Upper lobe of left lung (tissue), 6 donors: ENCODE results near the gene MMP3. TPM values are rescaled to one million over a fixed set of nuclear protein-coding genes. Genes with fewer than 3 reads are reported as not detected.

Experiments used
- ATAC-seq, 2 donors: fragments of 200-7000 bp; cut with Tn5 transposase; one replicate each; pipeline ENCODE4 v1.9.1; 2022; ENCODE audit warnings: mild to moderate bottlenecking in 2 of 2, moderate library complexity in 2 of 2; ENCODE audit not compliant: low FRiP score in 2 of 2
- DNase-seq, 2 donors: peaks; one replicate each; pipeline ENCODE4 v3.0.0-alpha.2; 2019 to 2020
- H3K27ac ChIP-seq, 4 donors: fragments of 200-600 bp; sonication (generic); one replicate each; pipeline ENCODE4 v1.5.1; 2016 to 2019
- H3K27me3 ChIP-seq, 4 donors: fragments of 200-600 bp; sonication (generic); one replicate each; pipeline ENCODE4 v1.5.1; 2017 to 2019
- H3K36me3 ChIP-seq, 4 donors: fragments of 200-600 bp; sonication (generic); one replicate each; pipeline ENCODE4 v1.5.1; 2016 to 2019
- H3K4me1 ChIP-seq, 4 donors: fragments of 200-600 bp; sonication (generic); one replicate each; pipeline ENCODE4 v1.5.1; 2018 to 2019
- H3K4me3 ChIP-seq, 4 donors: fragments of 200-600 bp; sonication (generic); one replicate each; pipeline ENCODE4 v1.5.1; 2017 to 2019; ENCODE audit warnings: mild to moderate bottlenecking in 2 of 4, moderate library complexity in 1 of 4
- H3K9me3 ChIP-seq, 4 donors: fragments of 200-600 bp; sonication (generic); one replicate each; pipeline ENCODE4 v1.5.1; 2018 to 2019
- CTCF ChIP-seq, 6 experiments: fragments of 450-650 bp in 4 of 6; fragments of 200-600 bp in 2 of 6; sonication (generic) in 2 of 6; IDR thresholded peaks; one replicate each; pipeline ENCODE4 v1.5.1; 2016 to 2019; ENCODE audit warnings: antibody characterized with exemption in 6 of 6
- EP300 ChIP-seq, 4 donors: sonication (generic); formaldehyde crosslinking; IDR thresholded peaks; one replicate each; pipeline ENCODE4 v1.5.1; 2017; ENCODE audit warnings: antibody characterized with exemption in 4 of 4, control low read depth in 2 of 4
- POLR2A ChIP-seq, 4 donors: fragments of 450-650 bp; IDR thresholded peaks; one replicate each; pipeline ENCODE4 v1.5.1; 2016 to 2017; ENCODE audit warnings: antibody characterized with exemption in 4 of 4, mild to moderate bottlenecking in 2 of 4
- POLR2AphosphoS5 ChIP-seq, 2 donors: sonication (generic); formaldehyde crosslinking; IDR thresholded peaks; one replicate each; pipeline ENCODE4 v1.5.1; 2017; ENCODE audit warnings: antibody characterized with exemption in 2 of 2
- WGBS, 2 donors: methylation state at CpG; one replicate each; pipeline ENCODE4 v1.1.5; 2017 to 2018; 5-methylcytosine and 5-hydroxymethylcytosine counted together
- total RNA-seq, 6 donors: library from RNA; depleted of rRNA in 4 of 6; stranded (reverse); fragments of >200 nt in 4 of 6; gene quantifications; one replicate each; pipeline versions ENCODE4 v1.1.0 to v1.2.1, GENCODE V29; 2016 to 2021
- donor health status: DM: no; HTN: no; CAD: no; lungs with moderate emphysema.
- donor health status: DM: no; HTN: yes; CAD: no; lungs with severe emphysema.

The MMP3 gene
- total RNA-seq, 6 donors from 2014 or later: 0.47 to 1.8 TPM; not detected in 4

DNA sequence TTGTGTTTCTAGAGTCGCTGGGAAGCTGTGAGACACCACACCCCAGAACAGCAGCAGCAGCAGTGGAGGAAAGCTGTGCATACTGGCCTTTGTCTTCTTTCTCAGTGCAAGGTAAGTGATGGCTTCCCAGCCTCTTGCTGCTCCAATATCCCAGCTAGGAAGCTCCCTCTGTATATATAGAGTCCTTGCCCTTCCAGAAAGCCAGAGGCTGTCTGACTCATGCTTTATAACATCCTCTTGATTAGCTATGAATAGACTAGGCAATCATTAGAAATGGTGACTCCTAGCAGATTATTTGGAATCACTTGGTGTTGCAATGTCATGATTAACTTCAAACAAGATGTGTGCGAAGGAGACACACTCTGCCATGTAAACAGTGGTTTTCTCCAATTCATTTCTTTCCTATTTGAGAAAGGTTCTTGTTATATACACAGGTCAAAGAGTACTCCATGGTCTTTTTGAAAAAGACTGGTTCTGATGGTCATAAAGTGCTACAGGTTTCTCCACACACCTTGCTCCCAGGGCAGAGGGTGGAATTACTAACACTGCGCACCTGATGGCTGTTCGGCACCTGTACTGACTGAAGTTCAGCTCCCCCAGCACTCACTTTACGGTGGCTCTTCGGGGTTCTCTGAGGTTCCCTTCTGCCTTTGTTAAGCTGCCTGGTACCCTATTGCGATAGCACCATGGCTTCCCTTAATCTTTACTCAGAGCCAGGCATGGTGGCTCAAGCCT, 45.2 kb downstream of the MMP3 start, which contains the start of gene MMP1:
TSS of gene MMP1 (minus strand) at position 149 of the 735 bp plus-strand sequence. CDS start at position 81, 68 bp downstream.
- no peak within 1 kb of the TSS for H3K27ac ChIP-seq
- 89 to 91% methylated on average over 7 of the region's 7 CpGs for WGBS, 2 donors
- no peaks in the 10 kb centered on the region for H3K27me3 ChIP-seq
- no peak for ATAC-seq
- H3K4me3 ChIP-seq: no peak within 1 kb of the TSS
- H3K36me3 ChIP-seq: no peaks in the 10 kb centered on the region
- H3K9me3 ChIP-seq: no peaks in the 10 kb centered on the region
- no peak for TF ChIP-seq POLR2AphosphoS5 (IDR thresholded peaks at IDR 0.05)
- TF ChIP-seq CTCF (IDR thresholded peaks at IDR 0.05): no peak
- no peak for TF ChIP-seq EP300 (IDR thresholded peaks at IDR 0.05)
- TF ChIP-seq POLR2A (IDR thresholded peaks at IDR 0.05): no peak
- DNase-seq: no peak
- H3K4me1 ChIP-seq: peaks cover 0 to 6% (median 1%) of the 10 kb centered on the region in 4 donors

DNA sequence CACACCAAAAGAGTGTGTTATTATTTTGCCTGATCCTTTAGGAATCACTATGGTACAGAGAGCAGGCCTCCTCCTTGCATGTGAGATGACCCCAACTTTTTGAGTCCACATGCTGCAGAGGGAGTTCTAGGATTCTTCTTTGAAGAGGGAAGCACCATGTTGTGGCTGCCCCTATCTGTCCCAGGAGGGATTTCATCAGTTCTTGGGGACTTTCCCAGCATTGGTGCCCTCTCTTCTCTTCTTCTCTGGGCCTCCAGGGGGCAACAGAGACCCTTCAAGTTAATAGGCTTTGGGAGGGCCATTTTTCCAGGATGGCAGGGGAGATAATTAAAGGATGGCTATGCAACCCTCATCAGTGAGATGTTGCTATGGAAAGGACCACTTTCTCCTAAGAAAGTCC, 49.0 kb downstream of the MMP3 start:
- Histone ChIP-seq H3K4me3 (no peak overlapping the region), H3K27me3 (no peaks in the 10 kb centered on the region), H3K9me3 (no peaks in the 10 kb centered on the region), H3K36me3 (no peaks in the 10 kb centered on the region), H3K27ac (no peak overlapping the region), H3K4me1 (peaks cover 0 to 6% (median 0%) of the 10 kb centered on the region in 4 donors)
- DNase-seq (no peak), ATAC-seq (no peak)
- no peak for TF ChIP-seq POLR2A (IDR thresholded peaks at IDR 0.05)
- TF ChIP-seq POLR2AphosphoS5 (IDR thresholded peaks at IDR 0.05): no peak
- TF ChIP-seq CTCF (IDR thresholded peaks at IDR 0.05): no peak
- TF ChIP-seq EP300 (IDR thresholded peaks at IDR 0.05): no peak

GRCh38 chr11:102793677-102794290, 49.6 kb downstream of the MMP3 start:
- ATAC-seq (no peak), DNase-seq (no peak)
- 68 to 81% methylated on average over 6 of the region's 6 CpGs for WGBS, 2 donors
- Histone ChIP-seq H3K36me3 (no peaks in the 10 kb centered on the region), H3K9me3 (no peaks in the 10 kb centered on the region), H3K27ac (no peak overlapping the region), H3K4me1 (peaks cover 0 to 6% (median 0%) of the 10 kb centered on the region in 4 donors), H3K4me3 (no peak overlapping the region), H3K27me3 (no peaks in the 10 kb centered on the region)
- TF ChIP-seq EP300 (IDR thresholded peaks at IDR 0.05) (no peak), CTCF (IDR thresholded peaks at IDR 0.05) (no peak), POLR2A (IDR thresholded peaks at IDR 0.05) (no peak), POLR2AphosphoS5 (IDR thresholded peaks at IDR 0.05) (no peak)

- no peak overlapping the region for H3K4me3 ChIP-seq
- no peaks in the 10 kb centered on the region for H3K36me3 ChIP-seq
- ATAC-seq (no peak), DNase-seq (no peak)
- H3K9me3 ChIP-seq: no peaks in the 10 kb centered on the region
- 81 to 86% methylated on average over 5 of the region's 5 CpGs for WGBS, 2 donors
- no peak overlapping the region for H3K27ac ChIP-seq
- H3K4me1 ChIP-seq: peaks cover 0 to 6% (median 0%) of the 10 kb centered on the region in 4 donors
- no peaks in the 10 kb centered on the region for H3K27me3 ChIP-seq
- no peak for TF ChIP-seq POLR2A (IDR thresholded peaks at IDR 0.05)
- TF ChIP-seq POLR2AphosphoS5 (IDR thresholded peaks at IDR 0.05): no peak
- TF ChIP-seq CTCF (IDR thresholded peaks at IDR 0.05): no peak
- no peak for TF ChIP-seq EP300 (IDR thresholded peaks at IDR 0.05)
Observed at GRCh38 chr11:102792604-102793003, 50.8 kb downstream of the MMP3 start.
